ENCODE measurements around the gene SLC6A9.

SLC6A9 gene

GRCh38 chr1:43987159-43987902 lies 43.9 kb downstream of the SLC6A9 start:
- H3K27me3 ChIP-seq (replicated peaks; ENCODE audit: control insufficient read depth, insufficient read depth, low read length): no peaks in the 10 kb centered on the region
- peaks cover 7% of the 10 kb centered on the region for H3K4me1 ChIP-seq (ENCODE audit: control insufficient read depth, insufficient read depth, low read length)
- no peak overlapping the region for H3K4me3 ChIP-seq (ENCODE audit: low read length)
- H3K36me3 ChIP-seq (ENCODE audit: control insufficient read depth, insufficient read depth, low read length, severe bottlenecking): peaks cover 15% of the 10 kb centered on the region
- DNase-seq (ENCODE audit: low read depth): no peak
- H3K9ac ChIP-seq (ENCODE audit: low read length): no peak overlapping the region
- H3K9me3 ChIP-seq (ENCODE audit: control insufficient read depth, low read length): no peaks in the 10 kb centered on the region

GRCh38 chr1:43986712-43987111 lies 44.5 kb downstream of the SLC6A9 start:
- Histone ChIP-seq H3K9me3 (ENCODE audit: control insufficient read depth, low read length) (no peaks in the 10 kb centered on the region), H3K9ac (ENCODE audit: low read length) (no peak overlapping the region), H3K4me1 (ENCODE audit: control insufficient read depth, insufficient read depth, low read length) (peaks cover 7% of the 10 kb centered on the region), H3K27me3 (replicated peaks; ENCODE audit: control insufficient read depth, insufficient read depth, low read length) (no peaks in the 10 kb centered on the region), H3K4me3 (ENCODE audit: low read length) (no peak overlapping the region), H3K36me3 (ENCODE audit: control insufficient read depth, insufficient read depth, low read length, severe bottlenecking) (peaks cover 15% of the 10 kb centered on the region)
- DNase-seq (ENCODE audit: low read depth): no peak

- Histone ChIP-seq H3K27me3 (replicated peaks; ENCODE audit: control insufficient read depth, insufficient read depth, low read length) (no peaks in the 10 kb centered on the region), H3K36me3 (ENCODE audit: control insufficient read depth, insufficient read depth, low read length, severe bottlenecking) (peaks cover 15% of the 10 kb centered on the region), H3K4me3 (ENCODE audit: low read length) (no peak overlapping the region), H3K9ac (ENCODE audit: low read length) (no peak overlapping the region), H3K9me3 (ENCODE audit: control insufficient read depth, low read length) (no peaks in the 10 kb centered on the region), H3K4me1 (ENCODE audit: control insufficient read depth, insufficient read depth, low read length) (peaks cover 5% of the 10 kb centered on the region)
- no peak for DNase-seq (ENCODE audit: low read depth)
Measured at GRCh38 chr1:43985984-43986595, 45.2 kb downstream of the SLC6A9 start.

- Histone ChIP-seq H3K9me3 (ENCODE audit: control insufficient read depth, low read length) (no peaks in the 10 kb centered on the region), H3K36me3 (ENCODE audit: control insufficient read depth, insufficient read depth, low read length, severe bottlenecking) (peaks cover 15% of the 10 kb centered on the region), H3K4me3 (ENCODE audit: low read length) (no peak overlapping the region), H3K4me1 (ENCODE audit: control insufficient read depth, insufficient read depth, low read length) (peaks cover 11% of the 10 kb centered on the region), H3K9ac (ENCODE audit: low read length) (no peak overlapping the region), H3K27me3 (replicated peaks; ENCODE audit: control insufficient read depth, insufficient read depth, low read length) (no peaks in the 10 kb centered on the region)
- no peak for DNase-seq (ENCODE audit: low read depth)
Measured at GRCh38 chr1:43984855-43985254, 46.4 kb downstream of the SLC6A9 start.

- Histone ChIP-seq H3K9me3 (ENCODE audit: control insufficient read depth, low read length) (no peaks in the 10 kb centered on the region), H3K9ac (ENCODE audit: low read length) (no peak overlapping the region), H3K4me3 (ENCODE audit: low read length) (no peak overlapping the region), H3K4me1 (ENCODE audit: control insufficient read depth, insufficient read depth, low read length) (peaks cover 17% of the 10 kb centered on the region), H3K36me3 (ENCODE audit: control insufficient read depth, insufficient read depth, low read length, severe bottlenecking) (peaks cover 15% of the 10 kb centered on the region), H3K27me3 (replicated peaks; ENCODE audit: control insufficient read depth, insufficient read depth, low read length) (no peaks in the 10 kb centered on the region)
- no peak for DNase-seq (ENCODE audit: low read depth)
Measured at GRCh38 chr1:43983253-43983899, 47.9 kb downstream of the SLC6A9 start.

GRCh38 chr1:43982808-43983207 lies 48.5 kb downstream of the SLC6A9 start:
- Histone ChIP-seq H3K4me3 (ENCODE audit: low read length) (no peak overlapping the region), H3K9ac (ENCODE audit: low read length) (no peak overlapping the region), H3K36me3 (ENCODE audit: control insufficient read depth, insufficient read depth, low read length, severe bottlenecking) (peaks cover 15% of the 10 kb centered on the region), H3K4me1 (ENCODE audit: control insufficient read depth, insufficient read depth, low read length) (peaks cover 19% of the 10 kb centered on the region), H3K27me3 (replicated peaks; ENCODE audit: control insufficient read depth, insufficient read depth, low read length) (no peaks in the 10 kb centered on the region), H3K9me3 (ENCODE audit: control insufficient read depth, low read length) (no peaks in the 10 kb centered on the region)
- no peak for DNase-seq (ENCODE audit: low read depth)

GRCh38 chr1:43982241-43982640 lies 49.0 kb downstream of the SLC6A9 start:
- peaks cover 19% of the 10 kb centered on the region for H3K4me1 ChIP-seq (ENCODE audit: control insufficient read depth, insufficient read depth, low read length)
- H3K27me3 ChIP-seq (replicated peaks; ENCODE audit: control insufficient read depth, insufficient read depth, low read length): no peaks in the 10 kb centered on the region
- no peak overlapping the region for H3K9ac ChIP-seq (ENCODE audit: low read length)
- DNase-seq (ENCODE audit: low read depth): no peak
- H3K36me3 ChIP-seq (ENCODE audit: control insufficient read depth, insufficient read depth, low read length, severe bottlenecking): peaks cover 21% of the 10 kb centered on the region
- H3K4me3 ChIP-seq (ENCODE audit: low read length): no peak overlapping the region
- no peaks in the 10 kb centered on the region for H3K9me3 ChIP-seq (ENCODE audit: control insufficient read depth, low read length)

- H3K9ac ChIP-seq (ENCODE audit: low read length): no peak overlapping the region
- no peak overlapping the region for H3K4me3 ChIP-seq (ENCODE audit: low read length)
- peaks cover 27% of the 10 kb centered on the region for H3K36me3 ChIP-seq (ENCODE audit: control insufficient read depth, insufficient read depth, low read length, severe bottlenecking)
- no peaks in the 10 kb centered on the region for H3K27me3 ChIP-seq (replicated peaks; ENCODE audit: control insufficient read depth, insufficient read depth, low read length)
- H3K9me3 ChIP-seq (ENCODE audit: control insufficient read depth, low read length): no peaks in the 10 kb centered on the region
- peaks cover 22% of the 10 kb centered on the region for H3K4me1 ChIP-seq (ENCODE audit: control insufficient read depth, insufficient read depth, low read length)
- no peak for DNase-seq (ENCODE audit: low read depth)
Measured at GRCh38 chr1:43981636-43982035, 49.6 kb downstream of the SLC6A9 start.

- DNase-seq (ENCODE audit: low read depth): no peak
- Histone ChIP-seq H3K36me3 (ENCODE audit: control insufficient read depth, insufficient read depth, low read length, severe bottlenecking) (peaks cover 32% of the 10 kb centered on the region), H3K4me3 (ENCODE audit: low read length) (no peak overlapping the region), H3K9ac (ENCODE audit: low read length) (no peak overlapping the region), H3K4me1 (ENCODE audit: control insufficient read depth, insufficient read depth, low read length) (peaks cover 27% of the 10 kb centered on the region), H3K27me3 (replicated peaks; ENCODE audit: control insufficient read depth, insufficient read depth, low read length) (no peaks in the 10 kb centered on the region), H3K9me3 (ENCODE audit: control insufficient read depth, low read length) (no peaks in the 10 kb centered on the region)
Measured at GRCh38 chr1:43981135-43981491, 50.1 kb downstream of the SLC6A9 start.

GRCh38 chr1:43980255-43981134 lies 50.8 kb downstream of the SLC6A9 start:
- peak; percentile 34 for DNase-seq (ENCODE audit: low read depth)
- H3K4me3 ChIP-seq (ENCODE audit: low read length): peak overlapping the region; percentile 84
- H3K9me3 ChIP-seq (ENCODE audit: control insufficient read depth, low read length): no peaks in the 10 kb centered on the region
- H3K4me1 ChIP-seq (ENCODE audit: control insufficient read depth, insufficient read depth, low read length): peaks cover 33% of the 10 kb centered on the region
- no peaks in the 10 kb centered on the region for H3K27me3 ChIP-seq (replicated peaks; ENCODE audit: control insufficient read depth, insufficient read depth, low read length)
- peak overlapping the region; percentile 83 for H3K9ac ChIP-seq (ENCODE audit: low read length)
- H3K36me3 ChIP-seq (ENCODE audit: control insufficient read depth, insufficient read depth, low read length, severe bottlenecking): peaks cover 26% of the 10 kb centered on the region
